ENCODE data around the gene MIER3.

MIER3 gene

GRCh38 chr5:56913766-56914165 lies 38.2 kb downstream of the MIER3 start:
- no peak for TF ChIP-seq CTCF (IDR thresholded peaks at IDR 0.05; ENCODE audit: insufficient read depth, low read length, missing control alignments)
- no peak for DNase-seq (ENCODE audit: low read depth, low spot score)
- POLR2A ChIA-PET = interaction anchor here (0.7 kb wide), 1 partner anchor 596 kb away, joined by 3 read pairs; no protein-coding TSS in a partner anchor
- CTCF ChIA-PET = no interaction called here
- H3K4me3 ChIP-seq (ENCODE audit: low read depth, low read length) = no peak overlapping the region

GRCh38 chr5:56910210-56910965 lies 41.5 kb downstream of the MIER3 start:
- DNase-seq (ENCODE audit: low read depth, low spot score) = no peak

GRCh38 chr5:56909294-56910209 lies 42.4 kb downstream of the MIER3 start, which contains the start of gene SETD9:
SETD9 (plus strand) TSS chr5:56909596; CDS start chr5:56909646, 50 bp downstream.
- peak within 1 kb of the TSS; percentile 82 for H3K4me3 ChIP-seq (ENCODE audit: low read depth, low read length)
- no peak for TF ChIP-seq CTCF (IDR thresholded peaks at IDR 0.05; ENCODE audit: insufficient read depth, low read length, missing control alignments)
- ChIA-PET POLR2A (interaction anchor here (0.8 to 2.0 kb wide), 4 partner anchors 9 to 310 kb away, joined by 3 to 8 read pairs (median 4); no protein-coding TSS in a partner anchor), CTCF (interaction anchor here (1.1 to 2.7 kb wide), 3 partner anchors 9 to 310 kb away, joined by 3 to 34 read pairs (median 5); no protein-coding TSS in a partner anchor)
- peak; percentile 73 for DNase-seq (ENCODE audit: low read depth, low spot score)

More at GRCh38 chr5:56910210-56910965, 41.5 kb downstream of the MIER3 start:
- TF ChIP-seq CTCF (IDR thresholded peaks at IDR 0.05; ENCODE audit: insufficient read depth, low read length, missing control alignments) = no peak
- H3K4me3 ChIP-seq (ENCODE audit: low read depth, low read length) = peak overlapping the region; percentile 68
- CTCF ChIA-PET = interaction anchor here (1.1 to 2.7 kb wide), 3 partner anchors 8 to 309 kb away, joined by 3 to 34 read pairs (median 5); no protein-coding TSS in a partner anchor
- POLR2A ChIA-PET = interaction anchor here (0.6 to 2.0 kb wide), 3 partner anchors 13 to 641 kb away, joined by 3 to 8 read pairs (median 3); no protein-coding TSS in a partner anchor

- CTCF ChIA-PET = interaction anchor here (2.7 kb wide), 1 partner anchor 9 kb away, joined by 34 read pairs; no protein-coding TSS in a partner anchor
- DNase-seq (ENCODE audit: low read depth, low spot score) = no peak
Observed at GRCh38 chr5:56908942-56909293, 43.0 kb downstream of the MIER3 start.

GRCh38 chr5:56900858-56901578 lies 50.9 kb downstream of the MIER3 start:
- H3K4me3 ChIP-seq (ENCODE audit: low read depth, low read length) = no peak overlapping the region
- peak; percentile 52 for TF ChIP-seq CTCF (IDR thresholded peaks at IDR 0.05; ENCODE audit: insufficient read depth, low read length, missing control alignments)
- DNase-seq (ENCODE audit: low read depth, low spot score) = no peak
- CTCF ChIA-PET = interaction anchor here (0.7 to 5.9 kb wide), 34 partner anchors 9 to 1948 kb away, joined by 3 to 55 read pairs (median 4); partner anchors contain the start of genes PLK2 and SETD9
- POLR2A ChIA-PET = no interaction called here

More at GRCh38 chr5:56908942-56909293, 43.0 kb downstream of the MIER3 start:
- peak overlapping the region; percentile 82 for H3K4me3 ChIP-seq (ENCODE audit: low read depth, low read length)
- TF ChIP-seq CTCF (IDR thresholded peaks at IDR 0.05; ENCODE audit: insufficient read depth, low read length, missing control alignments) = no peak
- POLR2A ChIA-PET = interaction anchor here (0.8 to 2.0 kb wide), 3 partner anchors 9 to 311 kb away, joined by 3 to 8 read pairs (median 5); no protein-coding TSS in a partner anchor

Data from AG04449 (cell line).